ENCODE results near the gene GABRD. TPM values are rescaled to one million over a fixed set of nuclear protein-coding genes. Genes with fewer than 3 reads are reported as not detected.

Gene GABRD
- total RNA-seq, 2 experiments from 2014 or later, result not detected

GRCh38 chr1:2050461-2050792, 31.3 kb downstream of the GABRD start:
- peaks cover 6% of the 10 kb centered on the region for H3K27me3 Mint-ChIP-seq
- peaks cover 17% of the 10 kb centered on the region for H3K4me1 Mint-ChIP-seq (ENCODE audit: low read depth)
- no peaks in the 10 kb centered on the region for H3K36me3 Mint-ChIP-seq (ENCODE audit: low read depth)
- intact Hi-C loops (cut with micrococcal nuclease), result no loop called here
- ATAC-seq (peak; percentile 18), DNase-seq (peak; percentile 52)
- peak overlapping the region; percentile 66 for H3K4me3 Mint-ChIP-seq
- CTCF ChIA-PET, result no interaction called here
- no peak overlapping the region for H3K27ac Mint-ChIP-seq
- POLR2A ChIA-PET, result no interaction called here
- H3K9me3 Mint-ChIP-seq, result no peaks in the 10 kb centered on the region
- no peak for TF ChIP-seq CTCF (IDR thresholded peaks at IDR 0.05)

DNA sequence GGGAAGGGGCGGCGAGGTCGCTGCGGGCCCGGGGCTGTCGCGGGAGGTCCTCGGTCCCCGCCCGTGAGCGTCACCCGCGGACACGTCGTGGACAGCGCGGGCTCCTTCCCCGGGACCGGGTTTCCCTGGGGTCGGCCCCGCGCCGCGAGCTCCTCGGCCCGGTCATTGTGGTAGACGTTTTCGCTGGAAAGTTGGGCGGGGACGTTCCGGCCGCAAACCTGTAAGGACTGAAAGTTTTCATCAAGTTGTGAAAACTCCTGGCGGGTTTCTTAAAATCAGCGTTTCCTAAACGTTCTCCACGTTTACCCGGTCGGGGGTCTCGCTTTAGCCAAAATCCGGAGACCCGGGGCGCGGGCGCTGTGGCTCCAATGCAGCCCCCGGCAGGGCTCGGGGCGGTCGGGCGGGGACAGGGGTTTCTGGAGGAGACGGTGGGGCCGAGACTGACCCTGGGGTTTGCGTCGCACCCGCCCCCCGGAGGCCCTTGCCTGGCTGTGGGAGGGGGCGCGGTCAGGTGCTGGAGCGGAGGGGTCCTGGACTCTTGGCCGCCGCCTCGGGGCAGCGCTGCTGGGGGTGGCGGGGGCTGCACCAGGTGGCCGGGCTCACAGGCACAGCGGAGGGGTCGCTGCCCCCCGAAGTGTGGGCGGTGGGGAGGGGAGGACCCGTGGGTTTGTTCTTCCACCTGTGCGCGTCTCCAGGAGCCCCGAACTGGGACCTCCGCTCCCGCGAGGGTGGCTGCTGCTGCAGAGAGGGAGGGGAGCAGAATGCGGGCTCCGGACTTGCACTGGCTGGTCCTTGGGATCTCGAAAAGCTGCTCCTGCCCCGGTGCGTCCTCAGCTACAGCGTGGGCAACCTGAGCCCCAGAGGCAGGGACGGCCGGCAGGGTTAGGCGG, 31.9 kb downstream of the GABRD start:
- ATAC-seq (no peak), DNase-seq (peak; percentile 28)
- intact Hi-C loops (cut with micrococcal nuclease), result no loop called here
- POLR2A ChIA-PET, result interaction anchor here (1.0 kb wide), 1 partner anchor 40 kb away, joined by 3 read pairs; no protein-coding TSS in a partner anchor
- Mint-ChIP-seq H3K27ac (no peak overlapping the region), H3K9me3 (no peaks in the 10 kb centered on the region), H3K4me3 (peak overlapping the region; percentile 66), H3K4me1 (ENCODE audit: low read depth) (peaks cover 11% of the 10 kb centered on the region), H3K36me3 (ENCODE audit: low read depth) (no peaks in the 10 kb centered on the region), H3K27me3 (peaks cover 6% of the 10 kb centered on the region)
- TF ChIP-seq CTCF (IDR thresholded peaks at IDR 0.05), result no peak
- CTCF ChIA-PET, result no interaction called here

GRCh38 chr1:2052054-2052679, 33.0 kb downstream of the GABRD start:
- peaks cover 11% of the 10 kb centered on the region for H3K4me1 Mint-ChIP-seq (ENCODE audit: low read depth)
- H3K4me3 Mint-ChIP-seq, result peak overlapping the region; percentile 6
- TF ChIP-seq CTCF (IDR thresholded peaks at IDR 0.05), result no peak
- intact Hi-C loops (cut with micrococcal nuclease), result no loop called here
- H3K27me3 Mint-ChIP-seq, result peaks cover 5% of the 10 kb centered on the region
- ChIA-PET CTCF (no interaction called here), POLR2A (no interaction called here)
- peaks cover 1% of the 10 kb centered on the region for H3K36me3 Mint-ChIP-seq (ENCODE audit: low read depth)
- no peak for ATAC-seq
- no peak for DNase-seq
- H3K9me3 Mint-ChIP-seq, result no peaks in the 10 kb centered on the region
- H3K27ac Mint-ChIP-seq, result no peak overlapping the region

- peaks cover 1% of the 10 kb centered on the region for H3K36me3 Mint-ChIP-seq (ENCODE audit: low read depth)
- TF ChIP-seq CTCF (IDR thresholded peaks at IDR 0.05), result no peak
- H3K27me3 Mint-ChIP-seq, result peaks cover 5% of the 10 kb centered on the region
- peaks cover 11% of the 10 kb centered on the region for H3K4me1 Mint-ChIP-seq (ENCODE audit: low read depth)
- POLR2A ChIA-PET, result no interaction called here
- DNase-seq, result no peak
- no peak overlapping the region for H3K27ac Mint-ChIP-seq
- CTCF ChIA-PET, result no interaction called here
- intact Hi-C loops (cut with micrococcal nuclease), result no loop called here
- peak overlapping the region; percentile 6 for H3K4me3 Mint-ChIP-seq
- ATAC-seq, result no peak
- H3K9me3 Mint-ChIP-seq, result no peaks in the 10 kb centered on the region
Measured at GRCh38 chr1:2052756-2053155, 33.6 kb downstream of the GABRD start.

- no peak overlapping the region for H3K4me3 Mint-ChIP-seq
- peaks cover 11% of the 10 kb centered on the region for H3K4me1 Mint-ChIP-seq (ENCODE audit: low read depth)
- H3K27ac Mint-ChIP-seq, result no peak overlapping the region
- POLR2A ChIA-PET, result no interaction called here
- CTCF ChIA-PET, result no interaction called here
- H3K9me3 Mint-ChIP-seq, result no peaks in the 10 kb centered on the region
- peaks cover 4% of the 10 kb centered on the region for H3K27me3 Mint-ChIP-seq
- intact Hi-C loops (cut with micrococcal nuclease), result no loop called here
- peaks cover 1% of the 10 kb centered on the region for H3K36me3 Mint-ChIP-seq (ENCODE audit: low read depth)
- no peak for TF ChIP-seq CTCF (IDR thresholded peaks at IDR 0.05)
- ATAC-seq, result no peak
- no peak for DNase-seq
Measured at GRCh38 chr1:2053217-2053616, 34.1 kb downstream of the GABRD start.

Measured in activated CD8-positive, alpha-beta T cell treated with anti-CD3 and anti-CD28 coated beads for 36 hours (primary cell).